GM21786 (cell line): Measurements from ENCODE around the gene ADARB2.

ENCODE experiments used
- ATAC-seq: cut with Tn5 transposase; IDR thresholded peaks from one replicate; pipeline ENCODE4 v1.9.1; 2021; ENCODE audit not compliant: unreplicated experiment

The ADARB2 gene

DNA sequence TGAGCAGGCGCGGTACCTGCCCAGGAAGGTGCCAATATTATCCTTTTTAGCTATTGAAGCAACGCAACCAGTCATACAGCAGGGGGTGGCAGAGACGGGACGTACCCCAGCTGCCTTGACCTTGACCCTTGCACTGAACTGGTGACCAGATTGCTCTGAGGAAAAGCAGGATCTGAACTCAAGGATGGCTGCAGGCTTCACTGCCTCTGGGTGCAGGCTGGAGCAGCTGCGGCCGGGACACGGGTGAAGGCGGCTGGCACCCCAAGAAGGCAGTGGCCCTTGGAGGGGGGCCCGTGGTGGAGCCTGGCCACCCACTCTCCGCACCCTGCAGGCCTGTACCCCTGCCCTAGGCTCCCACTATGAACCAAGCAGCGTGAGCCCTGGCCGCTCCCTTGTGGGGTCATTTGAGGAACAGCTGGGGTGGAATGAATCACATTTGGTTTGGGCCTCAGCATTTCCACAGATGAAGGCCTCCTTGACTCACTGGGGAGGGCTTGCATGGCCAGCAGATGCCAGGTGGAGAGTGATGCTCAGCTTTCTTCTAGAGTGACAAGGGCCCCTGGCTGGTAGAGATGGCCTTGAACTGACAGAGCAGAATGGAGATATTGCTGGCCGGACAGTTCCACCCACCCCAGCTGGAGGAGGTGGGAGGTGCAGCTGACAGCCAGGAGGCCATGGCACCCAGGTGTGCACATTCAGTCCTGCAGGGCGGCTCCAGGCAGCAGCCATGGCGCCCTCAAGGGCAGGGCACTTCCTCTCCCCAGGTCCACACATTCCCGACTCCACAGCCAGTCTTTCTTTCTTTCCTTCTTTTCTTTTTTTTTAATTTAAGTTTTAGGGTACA is 462.4 kb downstream of the ADARB2 start:
- ATAC-seq = no peak

DNA sequence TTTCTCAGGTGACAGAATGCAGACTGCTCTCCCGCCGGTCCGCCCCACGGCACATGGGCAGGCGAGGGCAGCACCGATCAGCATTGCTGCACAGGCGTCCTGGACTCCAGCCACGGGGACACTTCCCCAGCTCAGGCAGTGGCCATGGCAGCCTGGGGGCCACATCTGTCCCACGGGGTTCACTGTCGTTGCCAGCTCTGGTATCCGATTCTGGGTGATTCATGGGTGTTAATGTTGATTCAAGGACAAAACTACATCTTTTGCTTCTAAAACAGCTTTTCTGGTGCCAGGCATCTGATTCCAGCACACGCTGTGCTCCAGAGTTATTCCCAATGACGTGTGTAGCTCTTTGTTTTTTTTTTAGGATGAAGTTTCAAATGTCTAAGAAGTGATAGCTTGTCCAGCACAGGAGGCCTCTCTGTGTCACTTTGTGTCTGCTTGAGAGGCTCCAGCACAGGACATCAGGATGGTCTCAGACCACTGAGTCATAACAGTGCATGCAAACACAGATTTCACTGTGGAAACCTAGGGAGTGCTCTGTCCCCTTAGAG is 463.1 kb downstream of the ADARB2 start:
- ATAC-seq = no peak

DNA sequence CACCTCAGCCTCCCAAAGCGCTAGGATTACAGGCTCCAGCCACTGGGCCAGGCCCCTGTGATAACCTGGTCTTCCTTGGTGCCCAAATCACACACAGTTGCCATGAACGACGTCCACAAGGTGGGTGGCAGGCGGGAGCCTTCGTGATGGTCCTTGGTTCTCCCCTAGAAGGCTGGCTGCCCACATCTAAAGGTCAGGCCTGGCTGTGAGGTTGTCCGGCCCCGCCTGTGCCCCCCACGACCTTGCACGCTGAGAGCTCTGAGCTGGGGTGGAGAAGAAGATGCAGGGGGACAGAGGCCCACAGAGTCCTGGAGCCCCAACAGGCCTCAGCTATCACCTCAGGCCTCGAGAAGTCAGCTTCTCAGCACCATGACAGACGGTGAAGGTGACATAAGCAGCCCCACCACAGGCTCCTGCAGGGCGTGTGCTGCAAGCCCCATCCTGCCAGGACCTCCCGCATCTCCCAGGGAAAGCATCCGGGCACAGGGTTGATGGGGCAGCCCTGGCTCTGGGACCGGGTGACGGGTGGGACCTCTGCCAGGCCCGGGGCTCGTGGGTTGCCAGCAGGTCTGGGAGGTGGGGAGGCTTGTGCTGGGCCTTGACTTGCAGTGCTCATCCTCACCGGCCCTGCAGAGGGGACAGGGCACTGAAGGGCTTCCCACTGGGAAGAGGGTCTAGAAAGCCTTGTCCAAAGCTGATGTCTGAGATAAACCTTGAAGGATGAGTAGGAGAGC is 463.8 kb downstream of the ADARB2 start:
- ATAC-seq = no peak

DNA sequence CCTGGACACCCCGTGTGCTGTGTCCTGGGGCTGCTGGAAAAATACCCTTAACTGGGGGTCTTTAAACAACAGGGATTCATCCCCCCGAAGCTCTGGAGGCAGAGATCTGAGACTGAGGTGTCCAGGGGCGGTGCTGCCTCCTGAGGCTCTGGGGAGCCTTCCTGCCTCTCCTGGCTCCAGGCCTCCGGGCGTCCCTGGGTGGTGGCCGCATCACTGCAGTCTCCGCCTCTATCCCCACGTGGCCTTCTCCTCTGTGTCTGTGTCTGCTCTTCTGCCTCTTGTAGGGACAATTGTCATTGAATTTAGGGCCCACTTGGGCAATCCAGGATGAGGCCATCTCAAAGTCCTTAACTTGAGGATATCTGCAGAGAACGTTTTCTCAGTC is 464.6 kb downstream of the ADARB2 start:
- no peak for ATAC-seq

DNA sequence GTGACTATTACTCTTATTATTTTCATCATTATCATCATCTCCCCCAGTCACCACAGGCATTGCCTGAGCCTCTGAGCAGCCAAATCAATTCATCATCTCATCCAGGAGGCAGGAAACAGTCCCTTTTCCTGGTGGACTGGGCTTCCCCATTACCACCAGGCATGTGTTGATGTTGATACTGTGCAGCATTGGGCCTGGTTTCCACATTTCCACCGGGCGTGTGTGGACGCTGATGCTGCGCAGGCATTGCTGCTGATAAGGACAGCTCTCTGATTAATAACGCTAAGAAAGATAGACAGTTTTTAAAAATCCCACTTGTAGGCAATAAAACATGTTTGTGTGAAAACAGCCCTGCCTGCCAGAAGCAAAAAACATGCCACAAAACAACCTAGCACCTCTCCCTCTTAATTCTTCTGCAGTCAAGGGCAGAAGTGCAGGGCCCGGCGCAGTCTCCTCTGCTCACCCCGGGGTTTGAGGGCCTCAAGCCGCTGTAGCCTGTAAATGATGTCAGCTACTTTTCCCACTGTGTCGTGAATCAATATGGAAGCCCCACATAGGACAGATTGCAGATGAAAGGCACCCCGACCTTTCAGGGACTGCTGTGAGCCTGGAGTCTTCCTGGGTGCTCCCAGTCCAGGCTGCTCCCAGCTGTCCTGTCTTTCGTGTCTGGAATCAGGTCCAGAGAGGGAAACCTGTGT is 465.1 kb downstream of the ADARB2 start:
- no peak for ATAC-seq

DNA sequence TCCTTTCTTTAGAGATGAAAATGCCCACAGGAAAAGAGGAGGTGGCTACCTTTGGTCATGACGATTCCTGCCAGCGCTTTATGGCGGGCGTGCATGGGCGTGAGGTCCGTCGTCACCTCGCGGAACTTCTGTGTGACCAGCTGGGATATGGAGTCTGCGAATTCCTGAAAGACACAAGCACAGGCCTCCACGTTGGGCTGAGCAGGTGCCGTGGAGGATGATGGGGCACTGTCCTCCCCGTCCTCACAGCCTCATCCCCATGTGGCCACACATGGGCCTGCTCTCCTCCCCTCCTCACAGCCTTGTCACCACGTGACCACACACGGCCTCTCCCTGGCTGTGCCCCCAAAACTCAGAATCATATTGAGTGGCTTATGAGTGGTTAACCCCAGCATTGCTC is 466.4 kb downstream of the ADARB2 start:
- ATAC-seq = no peak

DNA sequence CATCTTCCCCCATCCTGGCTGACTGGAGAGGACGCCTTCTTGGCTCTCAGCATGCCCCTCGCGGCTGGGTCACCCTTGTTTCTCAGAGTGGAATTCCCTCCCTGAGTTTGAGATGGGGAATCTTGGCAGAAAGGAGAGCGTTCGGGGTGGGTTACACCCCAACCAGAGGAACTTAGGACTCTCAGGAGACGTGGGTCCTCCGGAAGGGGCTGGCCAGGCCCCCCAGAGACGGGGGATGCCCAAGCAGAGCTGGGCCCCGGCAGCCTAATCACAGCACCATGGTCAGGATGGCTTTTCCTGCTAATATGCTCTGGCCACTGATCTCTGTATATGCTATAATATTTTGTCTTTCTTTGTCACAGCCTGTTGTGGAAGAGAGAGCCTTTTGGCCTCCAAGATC is 466.8 kb downstream of the ADARB2 start:
- no peak for ATAC-seq

DNA sequence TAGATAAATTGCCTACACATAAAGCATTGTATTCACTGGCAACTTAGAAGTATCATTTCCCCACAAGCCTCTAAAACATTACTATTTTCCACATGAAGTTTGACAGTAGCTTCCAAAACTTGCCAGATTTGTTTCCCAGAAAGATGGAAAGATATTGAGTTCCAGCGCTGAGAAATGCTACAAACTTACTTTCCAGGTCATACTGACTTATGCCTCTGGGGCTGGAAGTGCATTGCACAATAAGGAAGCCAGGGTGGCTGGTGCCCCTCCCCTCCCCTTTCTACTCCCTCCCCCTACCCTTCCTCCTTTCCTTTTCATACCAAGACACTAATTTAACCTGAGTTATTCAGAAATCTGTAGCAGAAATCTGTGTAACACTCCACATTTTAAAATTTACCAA is 468.5 kb downstream of the ADARB2 start:
- no peak for ATAC-seq

DNA sequence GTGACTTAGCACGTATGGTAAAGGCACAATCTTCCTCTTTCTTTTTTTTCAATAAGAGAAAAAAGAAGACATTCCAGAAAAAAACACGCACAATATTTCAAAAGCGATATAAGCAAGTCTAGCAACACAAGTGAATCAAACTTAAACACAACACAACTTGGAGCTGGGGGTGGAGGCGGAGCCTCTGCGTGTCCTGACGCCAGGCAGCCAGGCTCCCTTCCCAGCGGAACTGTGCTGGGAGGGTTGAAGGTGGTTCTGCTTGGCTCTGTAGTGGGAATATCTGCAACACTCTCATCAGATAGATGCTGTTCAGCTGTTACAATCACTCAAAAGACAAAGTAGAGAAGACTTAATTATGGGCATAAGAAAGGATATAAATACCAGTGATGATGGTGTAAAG is 469.8 kb downstream of the ADARB2 start:
- ATAC-seq = no peak

DNA sequence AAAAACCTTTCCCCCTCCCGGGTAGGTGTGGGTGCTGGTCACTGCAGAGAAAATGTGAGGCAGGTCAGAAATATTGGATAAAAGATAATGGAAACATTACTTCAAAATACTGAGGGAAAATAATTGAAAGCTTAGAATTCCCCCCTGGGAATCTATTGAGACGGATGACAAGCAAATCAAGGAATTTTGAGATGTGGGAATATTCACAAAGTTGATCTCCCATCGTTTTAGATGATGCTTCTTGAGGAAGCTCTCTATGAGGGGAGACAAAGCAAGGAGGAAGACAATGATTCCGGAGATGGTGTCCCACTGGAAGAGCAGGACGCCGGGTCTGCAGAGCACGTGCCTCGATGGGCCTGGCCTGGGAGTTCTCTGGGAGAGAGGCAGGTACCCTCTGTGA is 470.2 kb downstream of the ADARB2 start:
- no peak for ATAC-seq

DNA sequence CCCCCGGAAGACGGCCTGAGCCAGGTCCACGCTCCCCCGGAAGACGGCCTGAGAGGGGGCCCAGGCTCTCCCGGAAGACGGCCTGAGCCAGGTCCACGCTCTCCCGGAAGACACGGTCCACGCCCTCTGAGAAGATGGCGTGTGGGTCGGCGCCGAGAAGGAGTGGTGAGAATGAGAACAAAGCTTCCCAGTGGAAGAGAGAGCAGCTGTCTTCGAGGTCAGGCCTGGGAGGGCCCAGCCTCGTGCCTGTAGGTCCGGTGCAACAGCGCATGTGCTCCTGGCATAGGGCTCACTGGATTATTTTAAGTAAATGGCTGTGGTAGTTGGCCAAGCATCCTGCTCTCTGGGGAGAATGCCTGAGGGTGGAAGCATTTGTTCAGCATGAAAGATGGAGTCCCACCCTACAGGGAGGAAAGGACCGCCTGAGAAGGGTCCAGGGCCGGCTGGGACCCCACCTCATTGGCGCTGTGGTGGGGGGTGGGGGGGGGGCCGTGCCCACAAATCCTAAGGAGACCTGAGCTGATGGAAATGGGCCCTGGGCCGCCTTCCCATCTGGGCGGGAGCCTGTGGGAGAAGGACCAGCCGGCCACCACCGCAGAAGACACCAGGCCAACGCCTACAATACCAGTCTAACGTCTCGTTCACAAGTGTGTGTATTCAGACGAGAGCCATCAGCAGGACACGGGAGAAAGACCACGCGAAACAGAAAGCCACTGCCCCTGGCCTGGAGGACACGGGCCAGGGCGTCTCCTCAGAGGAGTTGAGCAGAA is 471.1 kb downstream of the ADARB2 start:
- no peak for ATAC-seq

DNA sequence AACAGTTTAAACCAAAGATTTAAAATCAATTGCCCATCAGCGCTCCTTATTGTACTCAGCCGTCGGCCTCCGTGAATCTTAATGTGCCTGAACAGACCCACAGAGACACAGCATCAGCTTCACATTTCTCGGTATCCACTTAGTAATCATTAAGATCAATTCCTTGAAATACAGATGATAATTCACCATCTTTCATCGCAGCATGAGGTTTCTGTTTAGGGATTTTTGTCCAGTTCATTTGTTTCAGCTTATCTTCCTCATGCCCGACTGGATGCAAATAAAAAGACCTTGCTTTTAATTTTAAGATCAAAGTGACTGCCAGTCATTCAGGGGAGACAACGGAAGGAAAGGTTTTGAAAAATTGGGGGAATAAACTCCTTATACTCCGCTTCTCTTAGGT is 473.3 kb downstream of the ADARB2 start:
- ATAC-seq = no peak

DNA sequence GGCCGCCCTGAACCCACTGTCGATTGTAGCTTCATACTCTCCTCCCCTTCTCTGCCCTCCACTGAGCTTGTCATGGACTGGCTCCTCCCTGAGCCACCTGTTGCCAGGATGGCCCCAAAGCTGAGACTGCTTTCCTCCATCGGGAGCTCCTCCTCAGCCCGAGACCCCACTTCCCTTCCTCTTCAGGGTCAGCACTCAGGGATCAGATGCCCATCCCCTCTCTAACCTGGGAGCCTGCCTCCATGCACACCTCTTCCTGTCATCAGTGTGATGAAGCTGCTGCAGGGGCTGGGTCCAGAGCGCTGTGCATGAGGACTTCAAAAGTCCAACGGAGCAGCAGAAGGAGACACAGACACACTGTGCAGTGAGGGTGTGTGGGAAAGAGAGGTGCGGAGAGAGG is 480.1 kb downstream of the ADARB2 start:
- no peak for ATAC-seq

DNA sequence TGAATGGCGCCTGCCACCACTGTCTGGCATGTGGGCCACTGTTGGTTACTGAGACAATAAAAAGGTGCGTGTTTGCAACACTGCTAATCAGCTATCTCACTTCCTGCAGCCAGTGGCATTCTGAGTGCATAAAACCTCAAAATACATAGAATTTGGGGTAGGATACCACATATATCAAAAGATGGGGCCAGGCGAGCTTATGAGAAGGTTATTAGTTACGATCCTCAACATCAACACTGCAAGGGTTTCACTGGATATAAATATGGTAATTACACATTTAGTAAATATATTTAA is 480.9 kb downstream of the ADARB2 start:
- ATAC-seq = no peak

DNA sequence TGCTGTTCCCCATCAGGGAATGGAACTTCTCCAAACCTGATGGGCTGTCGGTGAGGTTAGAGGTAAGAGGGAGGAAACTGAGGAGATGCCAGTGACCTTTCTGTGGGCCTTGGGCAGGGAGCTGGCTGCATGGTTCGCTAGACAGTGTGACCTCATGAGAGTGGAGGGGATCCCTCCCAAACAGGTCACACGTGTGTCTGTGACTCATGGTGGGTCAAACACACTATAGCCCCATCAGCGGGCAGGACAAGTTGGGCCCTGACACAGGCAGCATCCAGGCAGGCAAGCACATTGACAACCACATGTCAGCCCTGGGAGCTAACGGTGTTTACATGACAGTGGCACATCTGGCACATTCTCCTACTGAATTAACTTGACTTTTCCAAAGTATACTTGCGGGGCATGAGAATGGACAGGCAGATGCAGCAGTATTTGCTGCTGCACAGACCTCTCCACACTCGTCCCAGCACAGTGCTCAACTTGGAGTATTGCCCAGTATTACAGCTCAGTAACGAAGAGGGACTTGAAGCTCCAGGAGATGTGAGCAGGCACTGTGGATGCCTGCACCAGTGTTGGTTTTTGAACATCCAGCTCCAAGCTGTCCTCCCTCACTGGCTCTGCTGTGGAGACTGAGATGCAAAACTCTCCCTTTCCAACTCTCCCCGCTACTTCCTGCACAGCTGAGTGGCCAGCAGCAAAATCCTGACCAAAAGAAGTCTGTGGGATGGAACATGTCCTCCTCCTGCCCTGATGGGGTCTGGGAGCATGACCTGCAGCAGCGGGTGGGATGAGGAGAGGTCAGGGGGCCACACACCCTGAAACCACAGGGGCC is 481.5 kb downstream of the ADARB2 start:
- no peak for ATAC-seq

DNA sequence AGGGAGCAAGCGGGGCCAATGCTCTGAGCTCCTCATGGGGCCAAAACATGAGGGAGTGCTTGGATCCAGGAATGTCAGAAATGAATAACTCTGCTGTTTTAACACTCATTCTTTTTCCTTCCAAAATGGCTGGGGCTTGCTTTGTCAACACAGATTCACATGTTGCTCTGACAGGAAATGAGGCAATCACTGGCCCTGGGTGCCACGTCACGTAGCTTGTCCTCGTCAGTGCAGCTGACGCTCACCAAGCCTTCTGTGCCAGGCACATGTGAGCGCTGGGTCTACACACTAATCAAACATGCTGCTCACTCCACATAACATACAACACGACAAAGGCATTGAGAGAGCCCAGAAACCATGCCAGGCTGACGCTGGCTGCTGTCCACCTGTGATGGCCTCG is 482.2 kb downstream of the ADARB2 start:
- ATAC-seq = no peak

DNA sequence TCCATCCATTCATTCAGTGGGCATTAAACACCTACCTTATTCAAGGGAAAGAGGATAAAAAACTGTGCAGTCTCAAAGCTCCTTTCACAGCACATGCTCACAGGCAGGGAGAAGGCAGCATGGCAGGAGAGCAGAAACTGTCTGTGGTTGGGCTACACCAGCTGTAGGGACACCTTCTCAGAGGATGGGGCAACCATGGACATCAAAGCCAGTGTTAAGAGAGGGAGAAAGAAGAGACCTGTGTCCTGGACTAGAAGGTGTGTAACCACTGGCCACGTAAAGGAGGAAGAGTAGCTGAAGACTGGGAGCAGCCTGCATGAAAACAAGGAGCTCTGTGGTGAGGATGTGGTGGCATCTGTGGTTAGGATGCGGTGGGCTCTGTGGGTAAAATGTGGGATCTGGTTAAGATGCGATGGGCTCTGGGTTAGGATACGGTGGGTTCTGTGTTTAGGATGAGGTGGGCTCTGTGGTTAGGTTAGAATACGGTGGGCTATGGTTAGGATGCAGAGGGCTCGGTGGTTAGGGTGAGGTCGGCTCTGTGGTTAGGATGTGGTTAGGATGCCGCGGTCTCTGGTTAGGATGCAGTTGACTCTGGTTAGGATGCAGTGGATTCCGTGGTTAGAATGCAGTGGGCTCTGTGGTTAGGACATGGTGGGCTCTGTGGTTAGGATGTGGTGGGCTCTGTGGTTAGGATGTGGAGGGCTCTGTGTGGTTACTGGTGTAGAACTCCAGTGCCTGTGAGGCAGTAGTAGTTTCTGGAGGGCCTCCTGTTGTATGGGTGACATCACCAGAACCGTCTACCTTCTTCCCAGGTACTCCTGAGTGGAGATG is 483.6 kb downstream of the ADARB2 start:
- no peak for ATAC-seq

DNA sequence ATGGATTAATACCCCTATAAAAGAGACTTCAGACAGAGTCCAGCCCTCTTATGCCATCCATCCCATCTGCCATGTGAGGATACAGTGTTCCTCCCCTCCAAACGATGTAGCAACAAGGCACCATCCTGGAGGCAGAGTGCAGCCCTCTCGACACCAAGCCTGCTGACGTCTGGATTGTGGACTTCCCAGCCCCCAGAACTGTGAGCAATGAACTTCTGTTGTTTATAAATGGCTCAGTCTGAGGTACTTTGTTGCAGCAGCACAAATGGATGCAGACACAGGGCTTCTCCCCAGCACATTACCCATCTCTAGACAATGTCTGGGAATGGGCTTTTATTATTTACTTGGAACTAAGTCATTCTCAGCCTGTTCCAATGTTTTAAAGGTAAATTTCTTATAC is 485.6 kb downstream of the ADARB2 start:
- ATAC-seq = no peak

DNA sequence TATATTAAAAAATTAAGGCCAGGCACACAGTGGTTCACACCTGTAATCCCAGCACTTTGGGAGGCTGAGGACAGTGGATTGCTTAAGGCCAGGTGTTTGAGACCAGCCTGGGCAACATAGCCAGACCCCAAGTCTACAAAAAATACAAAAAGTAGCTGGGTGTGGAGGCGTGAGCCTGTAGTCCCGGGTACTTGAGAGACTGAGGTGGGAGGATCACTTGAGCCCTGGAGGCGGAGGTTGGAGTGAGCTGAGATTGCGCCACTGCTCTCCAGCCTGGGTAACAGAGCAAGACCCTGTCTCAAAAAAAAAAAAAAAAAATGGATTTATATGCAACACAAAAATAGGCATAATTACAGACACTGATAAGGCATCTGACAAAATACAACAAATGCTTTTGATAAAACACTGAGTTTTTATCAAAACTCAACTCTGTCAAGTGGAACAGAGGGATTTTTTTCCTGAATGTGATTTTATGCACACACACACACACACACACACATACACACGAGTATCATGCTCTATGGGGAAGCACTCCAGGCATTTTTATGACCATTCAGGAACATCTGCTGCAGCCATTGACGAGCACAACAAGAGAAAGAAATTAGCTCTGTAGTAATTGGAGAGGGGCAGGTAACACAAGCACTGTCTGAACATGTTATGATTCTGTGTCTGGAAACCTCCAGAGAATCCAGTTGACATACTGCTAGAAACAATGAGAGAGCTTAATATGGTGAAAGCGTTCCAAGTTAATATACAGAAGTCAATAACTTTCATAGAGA is 488.0 kb downstream of the ADARB2 start:
- ATAC-seq = no peak
